GM12875 (cell line): ENCODE data around the gene COL16A1.

Source experiments
- H3K4me3 ChIP-seq: one replicate; pipeline ENCODE4 v1.5.1; 2011; ENCODE audit warnings: low read depth, low read length, control low read depth
- CTCF ChIP-seq: IDR thresholded peaks from 2 replicates; pipeline ENCODE4 v1.5.1; 2011; ENCODE audit warnings: low read depth, mild to moderate bottlenecking, control low read depth, inconsistent platforms, low read length, moderate library complexity, borderline replicate concordance; ENCODE audit not compliant: insufficient read depth

The COL16A1 gene

GRCh38 chr1:31655756-31656155, 48.1 kb downstream of the COL16A1 start:
- no peak for TF ChIP-seq CTCF
- no peak overlapping the region for H3K4me3 ChIP-seq

DNA sequence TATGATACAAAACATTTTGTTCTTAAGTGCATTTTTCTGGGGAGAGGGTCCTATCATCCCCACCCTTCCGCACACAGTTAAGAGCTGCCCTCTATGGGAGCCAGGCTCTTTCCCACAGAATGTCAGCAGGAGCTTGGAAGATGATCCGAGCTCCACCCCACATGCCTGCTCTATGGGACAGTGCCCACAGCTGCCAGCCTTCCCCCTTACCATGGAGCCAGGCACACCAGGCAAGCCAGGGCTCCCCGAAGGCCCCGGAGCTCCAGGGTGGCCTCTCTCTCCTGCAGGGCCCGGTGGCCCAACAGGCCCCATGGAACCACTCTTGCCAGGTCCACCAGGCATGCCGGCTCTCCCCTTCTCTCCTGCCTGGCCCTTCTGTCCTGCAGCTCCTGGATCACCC, 48.7 kb downstream of the COL16A1 start:
- no peak for TF ChIP-seq CTCF
- H3K4me3 ChIP-seq = no peak overlapping the region

DNA sequence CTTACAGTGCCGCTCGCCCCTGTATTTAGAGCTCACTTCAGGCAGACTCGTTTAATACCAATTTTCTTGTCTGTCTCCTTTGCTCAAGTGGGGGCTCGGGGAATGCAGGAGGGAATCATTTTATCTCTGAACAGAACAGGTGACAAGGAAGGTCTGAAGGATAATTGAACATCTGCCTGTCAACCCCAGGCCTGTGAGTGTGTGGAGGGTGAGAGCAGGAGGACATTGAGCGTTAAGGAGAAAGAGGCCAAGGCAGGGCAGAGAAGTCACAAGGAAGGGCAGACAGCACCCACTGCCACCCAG, 49.4 kb downstream of the COL16A1 start:
- no peak overlapping the region for H3K4me3 ChIP-seq
- no peak for TF ChIP-seq CTCF

DNA sequence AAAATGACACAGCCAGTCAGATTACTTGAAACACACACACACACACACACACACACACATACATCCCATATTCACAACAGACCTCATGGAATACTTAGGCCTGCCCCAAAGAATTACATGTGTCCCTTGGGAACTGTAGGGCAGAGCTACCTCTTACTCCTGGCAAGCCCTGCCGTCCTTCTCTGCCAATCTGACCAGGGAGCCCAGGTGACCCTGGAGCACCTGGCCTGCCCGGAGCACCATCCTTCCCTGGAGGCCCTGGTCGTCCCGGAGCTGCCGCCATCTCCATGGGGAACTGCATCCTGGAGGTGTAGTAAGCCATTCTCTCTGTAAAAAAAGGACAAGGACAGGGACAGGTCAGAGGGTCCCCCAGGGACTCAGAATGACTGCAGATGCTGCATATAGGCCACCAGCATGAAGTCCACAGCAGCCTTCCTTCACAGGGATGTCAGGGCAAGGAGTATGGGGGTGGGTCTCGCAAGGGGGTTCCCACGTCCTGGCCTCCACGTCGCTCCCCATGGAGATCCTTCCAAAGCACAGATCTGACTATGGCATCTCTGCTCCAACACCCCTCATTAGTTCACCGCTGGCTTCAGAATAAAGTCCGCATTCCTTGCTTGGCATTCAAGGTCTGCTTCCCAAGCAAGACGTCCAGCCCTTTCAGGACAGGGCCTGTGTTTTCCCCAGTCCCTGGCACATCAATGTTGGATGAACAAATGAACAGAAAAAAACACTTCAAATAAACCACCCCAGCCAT, 49.9 kb downstream of the COL16A1 start:
- TF ChIP-seq CTCF = no peak
- no peak overlapping the region for H3K4me3 ChIP-seq

GRCh38 chr1:31652891-31653499, 50.8 kb downstream of the COL16A1 start:
- no peak for TF ChIP-seq CTCF
- no peak overlapping the region for H3K4me3 ChIP-seq

DNA sequence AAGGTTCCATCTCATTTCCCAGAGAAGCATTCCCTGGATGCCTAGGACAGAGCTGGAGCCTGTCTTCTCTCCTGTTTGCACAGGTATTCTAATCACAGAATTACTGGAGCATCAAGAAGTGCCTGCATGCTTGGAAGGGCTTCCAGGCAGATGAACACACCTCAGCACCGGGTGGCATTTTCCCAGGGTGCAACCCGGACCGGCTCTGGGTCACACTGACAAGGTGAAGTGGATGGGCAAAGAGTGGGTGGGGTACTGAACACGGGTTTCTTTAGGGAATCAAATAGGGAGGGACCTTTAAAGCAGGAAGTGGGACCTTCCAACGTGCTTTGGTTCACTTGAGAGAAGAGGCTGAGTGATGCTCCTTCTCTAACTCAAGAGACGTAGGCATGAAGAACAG, 52.1 kb downstream of the COL16A1 start:
- TF ChIP-seq CTCF = no peak
- H3K4me3 ChIP-seq = no peak overlapping the region

DNA sequence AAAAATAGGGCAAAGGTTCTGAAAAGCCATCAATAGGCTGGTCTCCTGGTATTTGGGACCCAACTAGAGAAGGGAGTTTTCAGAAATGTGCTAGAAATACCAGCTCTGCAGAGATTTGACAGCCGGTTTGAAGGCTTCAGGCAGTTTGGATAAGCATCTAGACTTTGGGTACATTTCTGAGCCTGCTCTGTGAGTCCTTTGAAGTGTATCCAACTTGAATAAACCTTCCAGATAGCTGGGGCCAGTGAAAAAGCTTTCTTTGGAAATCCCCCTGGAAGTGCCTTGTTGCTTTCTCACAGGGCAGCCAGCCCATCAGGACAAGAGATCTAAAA, 52.8 kb downstream of the COL16A1 start:
- no peak for TF ChIP-seq CTCF

More for the DNA sequence above, 52.8 kb downstream of the COL16A1 start:
- no peak overlapping the region for H3K4me3 ChIP-seq
